Vagina (tissue), 2 donors: Measurements from ENCODE around the gene FHIT. TPM values are rescaled to one million over a fixed set of nuclear protein-coding genes. Genes with fewer than 3 reads are reported as not detected.

Experiments
- DNase-seq, 2 donors: peaks; one replicate each; pipeline ENCODE4 v3.0.0-alpha.2; 2017; ENCODE audit errors: extremely low spot score in 2 of 2
- H3K27ac ChIP-seq: fragments of 200-600 bp; sonication (generic); one replicate; pipeline ENCODE4 v1.5.1; 2019
- H3K27me3 ChIP-seq: fragments of 200-600 bp; sonication (generic); one replicate; pipeline ENCODE4 v1.5.1; 2019
- H3K36me3 ChIP-seq, 2 donors: fragments of 200-600 bp; sonication (generic); one replicate each; pipeline ENCODE4 v1.5.1; 2017 to 2019
- H3K4me1 ChIP-seq: fragments of 200-600 bp; sonication (generic); one replicate; pipeline ENCODE4 v1.5.1; 2019
- H3K4me3 ChIP-seq, 2 donors: fragments of 200-600 bp; sonication (generic); 1 replicate in 1 of 2; 2 replicates in 1 of 2; pipeline ENCODE4 v1.5.1; 2016 to 2019
- H3K9me3 ChIP-seq: fragments of 200-600 bp; sonication (generic); one replicate; pipeline ENCODE4 v1.5.1; 2019
- CTCF ChIP-seq, 3 experiments: fragments of 450-650 bp in 2 of 3; fragments of 200-600 bp in 1 of 3; sonication (generic) in 1 of 3; IDR thresholded peaks; one replicate each; pipeline ENCODE4 v1.5.1; 2017 to 2019; ENCODE audit warnings: antibody characterized with exemption in 3 of 3, mild to moderate bottlenecking in 2 of 3, moderate library complexity in 2 of 3
- POLR2A ChIP-seq, 2 donors: fragments of 450-650 bp; IDR thresholded peaks; one replicate each; pipeline ENCODE4 v1.6.1; 2017; ENCODE audit warnings: antibody characterized with exemption in 2 of 2, mild to moderate bottlenecking in 2 of 2, moderate library complexity in 2 of 2
- POLR2AphosphoS5 ChIP-seq, 2 donors: sonication (generic); formaldehyde crosslinking; IDR thresholded peaks; one replicate each; pipeline ENCODE4 v1.9.0; 2017; ENCODE audit warnings: antibody characterized with exemption in 2 of 2, mild to moderate bottlenecking in 2 of 2, low read depth in 1 of 2; ENCODE audit not compliant: insufficient read depth in 1 of 2
- intact Hi-C: fragments of 100-400 bp; cut with DNase I; formaldehyde crosslinking; loops from one replicate; pipeline ENCODE4 v1.15.1; 2023
- total RNA-seq: library from RNA; depleted of rRNA; stranded (reverse); fragments of >200 nt; gene quantifications from one replicate; pipeline ENCODE4 v1.2.3, GENCODE V29; 2016

Gene FHIT
- total RNA-seq, 1 donor from 2014 or later, result 7.9 TPM

- Histone ChIP-seq H3K36me3 (no peaks in the 10 kb centered on the region), H3K27ac (no peak overlapping the region), H3K9me3 (no peaks in the 10 kb centered on the region), H3K4me3 (no peak overlapping the region), H3K27me3 (no peaks in the 10 kb centered on the region), H3K4me1 (no peaks in the 10 kb centered on the region)
- no peak for DNase-seq
- intact Hi-C loops, result no loop called here
- no peak for TF ChIP-seq POLR2AphosphoS5 (IDR thresholded peaks at IDR 0.05; ENCODE audit: insufficient read depth in 1 of 2, low read depth in 1 of 2)
- no peak for TF ChIP-seq POLR2A (IDR thresholded peaks at IDR 0.05)
- TF ChIP-seq CTCF (IDR thresholded peaks at IDR 0.05), result no peak
Observed at GRCh38 chr3:60178931-60179653, 1072.2 kb downstream of the FHIT start.

GRCh38 chr3:60177726-60178125, 1073.5 kb downstream of the FHIT start:
- intact Hi-C loops, result no loop called here
- TF ChIP-seq POLR2A (IDR thresholded peaks at IDR 0.05), result no peak
- TF ChIP-seq POLR2AphosphoS5 (IDR thresholded peaks at IDR 0.05; ENCODE audit: insufficient read depth in 1 of 2, low read depth in 1 of 2), result no peak
- TF ChIP-seq CTCF (IDR thresholded peaks at IDR 0.05), result no peak
- no peak for DNase-seq
- no peak overlapping the region for H3K4me3 ChIP-seq
- no peak overlapping the region for H3K27ac ChIP-seq
- no peaks in the 10 kb centered on the region for H3K4me1 ChIP-seq
- H3K36me3 ChIP-seq, result no peaks in the 10 kb centered on the region
- H3K27me3 ChIP-seq, result no peaks in the 10 kb centered on the region
- no peaks in the 10 kb centered on the region for H3K9me3 ChIP-seq

- Histone ChIP-seq H3K27ac (no peak overlapping the region), H3K4me3 (no peak overlapping the region), H3K36me3 (no peaks in the 10 kb centered on the region), H3K4me1 (no peaks in the 10 kb centered on the region), H3K27me3 (no peaks in the 10 kb centered on the region), H3K9me3 (no peaks in the 10 kb centered on the region)
- no peak for DNase-seq
- no peak for TF ChIP-seq CTCF (IDR thresholded peaks at IDR 0.05)
- TF ChIP-seq POLR2AphosphoS5 (IDR thresholded peaks at IDR 0.05; ENCODE audit: insufficient read depth in 1 of 2, low read depth in 1 of 2), result no peak
- no peak for TF ChIP-seq POLR2A (IDR thresholded peaks at IDR 0.05)
- intact Hi-C loops, result no loop called here
Observed at GRCh38 chr3:60176614-60177013, 1074.6 kb downstream of the FHIT start.

- Histone ChIP-seq H3K27me3 (no peaks in the 10 kb centered on the region), H3K9me3 (no peaks in the 10 kb centered on the region), H3K27ac (no peak overlapping the region), H3K4me1 (no peaks in the 10 kb centered on the region), H3K36me3 (no peaks in the 10 kb centered on the region), H3K4me3 (no peak overlapping the region)
- DNase-seq, result no peak
- no peak for TF ChIP-seq CTCF (IDR thresholded peaks at IDR 0.05)
- TF ChIP-seq POLR2A (IDR thresholded peaks at IDR 0.05), result no peak
- TF ChIP-seq POLR2AphosphoS5 (IDR thresholded peaks at IDR 0.05; ENCODE audit: insufficient read depth in 1 of 2, low read depth in 1 of 2), result no peak
- intact Hi-C loops, result no loop called here
Observed at GRCh38 chr3:60175680-60176079, 1075.6 kb downstream of the FHIT start.

GRCh38 chr3:60169755-60170154, 1081.5 kb downstream of the FHIT start:
- TF ChIP-seq POLR2A (IDR thresholded peaks at IDR 0.05), result no peak
- Histone ChIP-seq H3K4me1 (no peaks in the 10 kb centered on the region), H3K36me3 (no peaks in the 10 kb centered on the region), H3K27me3 (no peaks in the 10 kb centered on the region), H3K27ac (no peak overlapping the region), H3K9me3 (no peaks in the 10 kb centered on the region), H3K4me3 (no peak overlapping the region)
- intact Hi-C loops, result no loop called here
- DNase-seq, result no peak
